C4-2B (cell line): ENCODE measurements around the gene SWAP70.

Experiments
- CTCF ChIP-seq: fragments of 450-650 bp; conservative IDR thresholded peaks from 2 replicates; pipeline ENCODE4 v1.5.1; 2017; ENCODE audit warnings: mild to moderate bottlenecking
- ZFX ChIP-seq: fragments of 450-650 bp; IDR thresholded peaks from 2 replicates; pipeline ENCODE4 v1.6.1; 2017

DNA sequence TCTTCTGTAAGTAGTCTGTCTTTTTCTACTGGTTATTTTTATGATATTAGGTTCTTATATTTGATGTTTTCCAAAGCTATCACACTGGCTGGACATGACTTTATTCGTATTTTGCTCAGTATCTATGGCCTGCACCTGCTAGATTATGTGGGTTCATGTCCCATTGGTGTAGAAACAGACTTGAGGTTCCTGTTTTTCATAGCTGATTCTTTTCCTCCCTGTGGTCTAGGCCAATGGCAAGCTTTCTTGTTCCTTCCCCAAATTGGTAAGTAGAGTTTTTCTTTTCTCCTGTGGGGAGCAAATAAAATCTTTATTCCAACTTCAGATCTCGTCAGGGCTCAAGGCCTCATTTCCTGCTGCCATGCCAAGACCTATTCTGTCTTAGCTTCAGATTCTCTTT is 30.2 kb upstream of the SWAP70 start:
- TF ChIP-seq CTCF (no peak), ZFX (no peak)
